ENCODE data around the gene CREBRF. TPM values are rescaled to one million over a fixed set of nuclear protein-coding genes. Genes with fewer than 3 reads are reported as not detected.
"Not testable (repeated sequence)": the region's sequence is repeated elsewhere in the genome, so short reads cannot be mapped to it uniquely, and the experiment has no call there.

Gene CREBRF
- total RNA-seq, 2 experiments from 2014 or later = 17.1 to 18.7 TPM

DNA sequence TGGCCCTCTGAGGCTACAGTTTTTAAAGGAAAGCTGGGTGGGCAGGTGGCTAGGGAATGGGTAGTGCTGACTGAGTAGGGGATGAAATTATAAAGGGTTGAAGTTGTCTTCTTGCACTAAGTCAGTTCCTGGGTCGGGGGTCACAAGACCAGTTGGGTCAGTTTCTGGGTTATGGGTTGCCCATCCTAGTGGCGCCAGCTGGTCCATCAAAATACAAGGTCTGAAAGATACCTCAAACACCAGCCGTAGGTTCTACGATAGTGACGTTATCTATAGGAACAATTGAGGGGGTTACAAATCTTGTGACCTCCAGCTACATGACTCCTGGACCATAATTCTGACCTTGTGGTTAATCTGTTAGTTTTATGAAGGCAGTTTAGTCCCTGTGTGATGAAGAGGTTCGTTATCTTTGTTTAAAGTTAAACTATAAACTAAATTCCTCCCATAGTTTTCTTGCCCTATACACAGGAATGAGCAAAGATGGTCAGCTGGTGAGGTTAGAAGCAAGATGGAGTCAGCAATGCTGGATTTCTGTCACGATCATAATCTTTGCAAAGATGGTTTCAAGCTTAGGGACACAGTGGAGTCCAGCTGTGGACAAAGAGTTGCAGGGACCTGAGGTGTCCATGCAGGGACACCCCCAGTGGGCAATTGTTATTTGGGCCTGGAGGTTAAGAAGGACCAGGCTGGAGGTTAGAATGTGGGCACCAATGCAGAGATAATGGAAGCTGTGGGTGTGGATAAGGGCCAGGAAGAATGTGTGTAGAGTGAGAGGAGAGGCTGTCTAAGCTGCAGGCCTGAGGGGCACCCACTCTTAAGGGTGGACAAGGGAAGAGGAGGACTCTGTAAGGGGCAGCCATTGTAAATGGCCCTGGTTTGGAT, 14.0 kb upstream of the CREBRF start:
- DNase-seq = no peak
- no peaks in the 10 kb centered on the region for H3K9me3 Mint-ChIP-seq
- H3K27me3 Mint-ChIP-seq = no peaks in the 10 kb centered on the region
- peaks cover 17% of the 10 kb centered on the region for H3K4me1 Mint-ChIP-seq
- ChIA-PET POLR2A (no interaction called here), CTCF (interaction anchor here (1.4 to 3.5 kb wide), 4 partner anchors 8 to 12 kb away, joined by 5 to 12 read pairs (median 7); no protein-coding TSS in a partner anchor)
- no peak overlapping the region for H3K4me3 Mint-ChIP-seq
- H3K36me3 Mint-ChIP-seq (ENCODE audit: low read depth) = peaks cover 6% of the 10 kb centered on the region
- no peak overlapping the region for H3K27ac Mint-ChIP-seq

DNA sequence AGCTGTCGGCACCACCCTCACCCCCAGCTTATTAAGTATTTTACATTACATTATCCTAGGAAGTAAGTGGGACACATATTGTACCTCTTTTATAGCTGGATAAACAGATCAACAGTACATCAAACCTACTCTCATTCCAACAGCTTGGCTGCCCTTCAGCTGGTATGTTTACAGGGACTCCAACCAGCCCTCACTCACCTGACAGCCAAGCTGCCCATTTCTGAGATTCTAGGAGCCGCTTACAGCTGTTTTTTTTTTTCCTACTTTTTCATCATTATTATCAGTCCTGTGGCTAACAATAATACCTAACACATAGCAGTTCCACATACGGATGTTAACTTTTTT, 13.4 kb upstream of the CREBRF start:
- no peak for DNase-seq
- ChIA-PET CTCF (interaction anchor here (0.6 to 2.5 kb wide), 4 partner anchors 10 to 192 kb away, joined by 3 to 9 read pairs (median 4); no protein-coding TSS in a partner anchor), POLR2A (no interaction called here)
- Mint-ChIP-seq H3K27me3 (no peaks in the 10 kb centered on the region), H3K9me3 (no peaks in the 10 kb centered on the region), H3K4me3 (no peak overlapping the region), H3K27ac (no peak overlapping the region), H3K4me1 (peaks cover 14% of the 10 kb centered on the region), H3K36me3 (ENCODE audit: low read depth) (peaks cover 3% of the 10 kb centered on the region)

DNA sequence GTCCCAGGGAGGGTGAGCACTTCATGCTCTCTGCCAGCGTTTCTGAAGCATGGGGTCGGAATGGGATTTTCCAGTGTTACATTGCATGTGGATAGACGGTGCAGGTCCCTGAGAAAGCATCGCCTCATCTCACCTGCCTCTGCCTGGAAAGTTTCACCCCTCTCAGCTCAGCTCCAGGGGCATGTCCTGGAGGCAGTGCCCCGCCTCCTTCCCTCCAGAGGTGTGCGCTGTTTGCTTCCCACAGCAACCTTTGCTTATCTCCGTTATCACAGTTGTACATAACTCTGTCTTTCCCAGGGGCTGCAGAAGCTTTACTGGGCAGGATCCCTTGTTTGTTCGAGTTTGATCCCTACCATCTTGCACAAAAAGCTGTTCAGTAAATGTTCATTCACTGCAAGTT, 10.7 kb upstream of the CREBRF start:
- DNase-seq = no peak
- Mint-ChIP-seq H3K9me3 (no peaks in the 10 kb centered on the region), H3K4me3 (no peak overlapping the region), H3K4me1 (no peaks in the 10 kb centered on the region), H3K27me3 (no peaks in the 10 kb centered on the region), H3K27ac (no peak overlapping the region), H3K36me3 (ENCODE audit: low read depth) (no peaks in the 10 kb centered on the region)
- POLR2A ChIA-PET = no interaction called here
- CTCF ChIA-PET = interaction anchor here (0.6 to 1.0 kb wide), 2 partner anchors 13 to 87 kb away, joined by 3 to 5 read pairs; no protein-coding TSS in a partner anchor

DNA sequence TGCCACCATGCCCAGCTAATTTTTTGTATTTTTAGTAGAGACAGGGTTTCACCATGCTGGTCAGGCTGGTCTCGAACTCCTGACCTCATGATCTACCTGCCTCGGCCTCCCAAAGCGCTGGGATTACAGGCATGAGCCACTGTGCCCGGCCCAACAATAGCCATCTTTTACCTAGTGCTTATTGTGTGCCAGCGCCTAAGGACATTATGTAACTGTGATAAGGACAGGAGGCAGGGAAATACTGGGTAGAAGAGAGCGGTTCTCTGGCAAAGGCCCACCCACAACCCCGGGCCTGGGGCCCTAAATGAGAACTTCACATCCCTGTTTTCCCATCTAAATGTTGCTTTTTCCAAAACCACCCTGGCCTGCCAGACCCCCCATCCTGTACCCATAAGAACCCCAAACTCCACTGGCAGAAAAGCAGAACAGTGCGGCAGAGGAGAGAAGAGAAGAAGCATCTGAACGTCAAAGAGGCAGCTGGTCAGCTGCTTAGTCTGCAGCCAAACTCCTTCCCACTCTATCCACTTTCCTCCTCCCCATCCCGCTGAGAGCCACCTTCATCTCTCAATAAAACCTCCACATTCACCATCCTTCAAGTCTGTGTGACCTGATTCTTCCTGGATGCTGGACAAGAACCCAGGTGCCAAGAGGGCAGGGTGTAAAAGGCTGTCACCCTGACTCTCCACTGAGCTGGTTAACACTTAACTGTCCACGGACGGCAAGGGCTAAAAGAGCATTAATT, 8.9 kb upstream of the CREBRF start:
- POLR2A ChIA-PET = interaction anchor here (0.6 kb wide), 1 partner anchor 22 kb away, joined by 7 read pairs; no protein-coding TSS in a partner anchor
- H3K27ac Mint-ChIP-seq = not testable (repeated sequence)

GRCh38 chr5:173047838-173048105, 8.4 kb upstream of the CREBRF start:
- CTCF ChIA-PET = interaction anchor here (0.7 to 1.9 kb wide), 2 partner anchors 10 to 66 kb away, joined by 5 to 7 read pairs; no protein-coding TSS in a partner anchor
- no peak for DNase-seq
- POLR2A ChIA-PET = no interaction called here
- H3K36me3 Mint-ChIP-seq (ENCODE audit: low read depth) = no peaks in the 10 kb centered on the region
- peaks cover 4% of the 10 kb centered on the region for H3K4me1 Mint-ChIP-seq
- H3K27me3 Mint-ChIP-seq = peaks cover 3% of the 10 kb centered on the region
- no peak overlapping the region for H3K27ac Mint-ChIP-seq
- no peak overlapping the region for H3K4me3 Mint-ChIP-seq
- no peaks in the 10 kb centered on the region for H3K9me3 Mint-ChIP-seq

More for the DNA sequence above, 8.9 kb upstream of the CREBRF start:
- DNase-seq; H3K4me3 Mint-ChIP-seq; H3K27me3 Mint-ChIP-seq; H3K9me3 Mint-ChIP-seq; H3K36me3 Mint-ChIP-seq (ENCODE audit: low read depth); H3K4me1 Mint-ChIP-seq: not testable (repeated sequence)
- CTCF ChIA-PET = interaction anchor here (0.7 to 1.9 kb wide), 2 partner anchors 10 to 66 kb away, joined by 5 to 7 read pairs; no protein-coding TSS in a partner anchor

DNA sequence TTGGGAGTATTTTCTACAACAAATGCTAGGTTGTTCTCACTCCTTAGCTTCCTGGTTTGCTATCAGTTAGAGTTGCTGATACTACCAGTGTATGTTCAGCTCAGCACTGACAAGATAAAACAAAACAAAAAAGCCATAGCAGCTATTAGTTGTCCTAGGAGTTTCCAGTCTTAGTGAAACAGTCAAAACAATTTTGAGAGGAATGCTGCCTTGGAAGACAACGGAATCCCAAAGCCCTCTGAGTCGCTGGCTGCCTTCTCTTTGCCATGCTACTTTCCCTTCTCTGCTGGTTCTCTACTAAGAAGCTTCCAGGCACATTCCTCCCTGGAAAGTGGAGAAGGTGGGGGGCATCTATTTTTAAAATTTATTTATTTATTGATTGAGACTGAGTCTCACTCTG, 5.4 kb upstream of the CREBRF start:
- Mint-ChIP-seq H3K9me3 (no peaks in the 10 kb centered on the region), H3K27me3 (peaks cover 3% of the 10 kb centered on the region), H3K27ac (no peak overlapping the region), H3K36me3 (ENCODE audit: low read depth) (no peaks in the 10 kb centered on the region), H3K4me1 (peaks cover 30% of the 10 kb centered on the region), H3K4me3 (no peak overlapping the region)
- DNase-seq = no peak
- ChIA-PET POLR2A (no interaction called here), CTCF (interaction anchor here (0.8 to 1.8 kb wide), 2 partner anchors 10 to 34 kb away, joined by 3 to 12 read pairs; no protein-coding TSS in a partner anchor)

GRCh38 chr5:173051746-173052145, 4.4 kb upstream of the CREBRF start:
- no peak overlapping the region for H3K27ac Mint-ChIP-seq
- no peak for DNase-seq
- ChIA-PET CTCF (no interaction called here), POLR2A (no interaction called here)
- peaks cover 32% of the 10 kb centered on the region for H3K4me1 Mint-ChIP-seq
- no peaks in the 10 kb centered on the region for H3K9me3 Mint-ChIP-seq
- no peak overlapping the region for H3K4me3 Mint-ChIP-seq
- H3K36me3 Mint-ChIP-seq (ENCODE audit: low read depth) = no peaks in the 10 kb centered on the region
- H3K27me3 Mint-ChIP-seq = peaks cover 3% of the 10 kb centered on the region

GRCh38 chr5:173053041-173053440, 3.1 kb upstream of the CREBRF start:
- Mint-ChIP-seq H3K27ac (no peak overlapping the region), H3K27me3 (peaks cover 3% of the 10 kb centered on the region), H3K36me3 (ENCODE audit: low read depth) (peaks cover 2% of the 10 kb centered on the region), H3K4me1 (peaks cover 36% of the 10 kb centered on the region), H3K4me3 (no peak overlapping the region), H3K9me3 (no peaks in the 10 kb centered on the region)
- ChIA-PET POLR2A (no interaction called here), CTCF (interaction anchor here (1.6 kb wide), 1 partner anchor 12 kb away, joined by 5 read pairs; no protein-coding TSS in a partner anchor)
- DNase-seq = no peak

DNA sequence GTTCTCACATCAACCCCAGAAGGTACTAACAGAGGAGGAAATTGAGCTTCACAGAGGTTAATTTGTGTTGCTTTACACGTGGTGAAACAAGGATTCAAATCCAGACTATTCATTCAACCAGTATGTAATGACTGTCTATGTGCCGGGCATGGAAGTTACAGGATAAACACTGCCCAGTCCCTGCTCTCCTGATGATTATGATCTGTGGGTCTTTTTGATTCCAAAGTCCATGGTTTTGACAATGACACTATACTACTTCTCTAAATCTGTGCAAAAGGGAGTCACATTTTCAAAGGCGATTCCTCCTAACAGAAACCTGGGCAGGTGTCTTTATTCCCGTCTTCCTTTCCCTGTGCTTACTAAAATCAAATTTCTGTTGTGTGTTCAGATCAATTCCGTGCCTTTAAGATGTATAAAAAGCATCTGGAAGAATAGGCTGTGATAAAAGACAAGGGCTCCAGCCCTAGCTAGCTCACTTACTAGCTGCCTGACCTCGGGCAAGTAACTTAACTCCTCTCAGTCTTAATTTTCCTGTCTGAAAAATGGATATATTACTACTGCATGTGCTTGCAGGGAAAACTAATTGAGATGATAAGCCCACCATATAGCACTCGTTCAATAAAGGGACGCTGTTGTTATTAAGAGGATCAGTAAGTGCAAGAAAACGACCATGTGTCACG, 970 bp upstream of the CREBRF start:
- DNase-seq = no peak
- CTCF ChIA-PET = interaction anchor here (1.1 kb wide), 1 partner anchor 15 kb away, joined by 5 read pairs; no protein-coding TSS in a partner anchor
- POLR2A ChIA-PET = no interaction called here
- Mint-ChIP-seq H3K27ac (peak overlapping the region; percentile 91), H3K9me3 (no peaks in the 10 kb centered on the region), H3K4me3 (peak overlapping the region; percentile 78), H3K36me3 (ENCODE audit: low read depth) (peaks cover 2% of the 10 kb centered on the region), H3K27me3 (peaks cover 3% of the 10 kb centered on the region), H3K4me1 (peaks cover 43% of the 10 kb centered on the region)

DNA sequence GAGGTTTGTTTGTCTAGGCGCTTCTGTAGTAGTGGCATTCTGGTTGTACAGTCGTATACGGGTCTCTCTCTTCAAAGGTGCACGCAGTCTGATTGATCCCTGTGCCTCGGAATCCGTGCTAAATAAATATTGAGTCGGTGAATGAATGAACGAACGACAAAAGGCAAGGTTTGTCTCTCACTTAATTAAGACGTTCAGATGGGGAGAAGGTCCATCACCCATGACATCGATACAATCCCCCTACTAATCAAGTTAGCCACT, 500 bp upstream of the CREBRF start:
- Mint-ChIP-seq H3K27me3 (peaks cover 3% of the 10 kb centered on the region), H3K4me3 (peak overlapping the region; percentile 78), H3K27ac (peak overlapping the region; percentile 91), H3K9me3 (no peaks in the 10 kb centered on the region), H3K4me1 (peaks cover 43% of the 10 kb centered on the region), H3K36me3 (ENCODE audit: low read depth) (peaks cover 2% of the 10 kb centered on the region)
- ChIA-PET CTCF (no interaction called here), POLR2A (no interaction called here)
- peak; percentile 20 for DNase-seq

DNA sequence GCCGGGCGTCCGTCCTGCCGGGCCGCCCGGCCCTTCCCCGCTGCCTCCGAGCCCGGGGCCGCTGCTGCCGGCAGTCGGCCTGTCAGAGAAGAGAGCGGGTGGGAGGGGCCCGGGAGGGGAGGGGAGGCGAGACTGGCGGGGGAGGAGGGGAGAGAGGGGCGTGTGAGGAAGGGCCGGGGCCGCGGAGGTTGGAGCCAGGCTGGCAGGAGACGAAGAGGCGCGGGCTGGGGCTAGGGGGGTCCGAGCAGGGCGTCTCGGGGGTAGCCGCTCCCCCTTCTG, 570 bp downstream of the CREBRF start:
- no peaks in the 10 kb centered on the region for H3K9me3 Mint-ChIP-seq
- ChIA-PET POLR2A (interaction anchor here (1.0 to 1.5 kb wide), 2 partner anchors 35 to 73 kb away, joined by 3 to 10 read pairs; partner anchors contain the start of gene ATP6V0E1), CTCF (interaction anchor here (0.6 to 1.8 kb wide), 7 partner anchors 8 to 286 kb away, joined by 3 to 9 read pairs (median 6); partner anchors contain the start of genes ATP6V0E1 and DUSP1)
- no peak for DNase-seq
- H3K27ac Mint-ChIP-seq = peak overlapping the region; percentile 94
- H3K4me3 Mint-ChIP-seq = peak overlapping the region; percentile 95
- H3K36me3 Mint-ChIP-seq (ENCODE audit: low read depth) = peaks cover 2% of the 10 kb centered on the region
- H3K27me3 Mint-ChIP-seq = peaks cover 1% of the 10 kb centered on the region
- H3K4me1 Mint-ChIP-seq = peaks cover 50% of the 10 kb centered on the region

DNA sequence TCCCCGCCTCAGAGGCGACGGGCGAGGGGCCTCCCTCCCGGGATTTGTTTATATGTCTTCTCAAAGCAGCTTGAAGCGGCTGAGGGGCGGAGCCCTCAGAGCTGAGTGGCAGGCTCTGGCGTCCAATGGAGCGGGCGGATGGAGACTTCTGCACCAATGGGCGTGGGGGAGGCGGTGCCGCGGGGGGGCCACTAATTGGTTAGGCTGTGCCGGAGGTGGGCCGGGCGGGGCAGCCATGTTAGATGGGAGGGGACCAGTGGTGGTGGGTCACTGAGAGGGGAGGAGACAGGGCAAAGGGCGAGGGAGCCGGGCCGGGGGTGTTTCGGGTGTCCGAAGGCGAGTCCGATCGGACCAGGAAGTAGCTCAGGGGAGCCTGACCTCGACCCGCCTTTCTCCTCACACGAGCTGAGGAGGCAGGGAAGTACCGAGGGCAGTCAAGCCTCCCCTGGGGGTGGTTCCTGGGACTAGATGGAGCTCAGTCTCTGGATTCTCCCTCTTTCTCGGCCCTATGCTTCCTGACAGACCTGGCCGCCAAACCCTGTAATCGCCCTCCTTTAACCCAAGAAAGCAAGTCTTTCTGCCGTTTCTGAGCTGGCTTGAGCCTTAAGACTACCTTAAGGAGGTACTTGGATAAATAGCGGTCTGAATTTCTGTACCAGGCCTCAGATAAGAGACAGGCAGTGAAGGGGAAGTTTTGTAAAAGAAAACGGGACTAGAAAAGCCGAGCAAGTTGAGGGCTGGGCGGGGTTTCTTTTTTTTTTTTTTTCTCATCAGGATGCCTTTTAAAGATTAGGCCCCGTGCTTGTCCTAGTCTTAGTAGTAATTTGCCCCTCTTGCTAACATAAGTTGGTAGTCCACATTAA, 1.1 kb downstream of the CREBRF start:
- peak; percentile 100 for DNase-seq
- ChIA-PET CTCF (interaction anchor here (0.6 to 1.8 kb wide), 9 partner anchors 9 to 286 kb away, joined by 3 to 9 read pairs (median 5); partner anchors contain the start of genes ATP6V0E1 and DUSP1), POLR2A (interaction anchor here (1.0 to 1.5 kb wide), 2 partner anchors 34 to 73 kb away, joined by 3 to 10 read pairs; partner anchors contain the start of gene ATP6V0E1)
- H3K9me3 Mint-ChIP-seq = no peaks in the 10 kb centered on the region
- H3K4me3 Mint-ChIP-seq = peak overlapping the region; percentile 95
- H3K4me1 Mint-ChIP-seq = peaks cover 50% of the 10 kb centered on the region
- peak overlapping the region; percentile 94 for H3K27ac Mint-ChIP-seq
- H3K36me3 Mint-ChIP-seq (ENCODE audit: low read depth) = peaks cover 2% of the 10 kb centered on the region
- no peaks in the 10 kb centered on the region for H3K27me3 Mint-ChIP-seq

All from activated CD4-positive, alpha-beta T cell treated with anti-CD3 and anti-CD28 coated beads, Interleukin-2, amount 10 ng/mL, durations not matched to agents 7 days and 5 days (primary cell).